NCI-H2196 treated with DMSO at 0.1 percent for 48 hours (cell line): Measurements from ENCODE around the gene HEBP2.
A peak's percentile ranks its signal among the peaks of the same experiment; 100 is the strongest.
"Not testable (repeated sequence)": the region's sequence is repeated elsewhere in the genome, so short reads cannot be mapped to it uniquely, and the experiment has no call there.

Experiments used
- DNase-seq: peaks from one replicate; lab custom pipeline; 2025; ENCODE audit not compliant: unreplicated experiment; lab: John Stamatoyannopoulos, UW

Gene HEBP2

GRCh38 chr6:138403801-138404665, at the start of gene HEBP2:
Gene HEBP2, plus strand, starts transcription at chr6:138404223. Its CDS starts 273 bp downstream, at chr6:138404496.
- DNase-seq = peak; percentile 93

GRCh38 chr6:138357928-138358327, 46.1 kb upstream of the HEBP2 start:
- DNase-seq = no peak

- DNase-seq = not testable (repeated sequence)
Measured at GRCh38 chr6:138368684-138369083, 35.3 kb upstream of the HEBP2 start.

GRCh38 chr6:138370631-138371451, 33.2 kb upstream of the HEBP2 start:
- DNase-seq = no peak

GRCh38 chr6:138371452-138371711, 32.6 kb upstream of the HEBP2 start:
- DNase-seq = no peak

GRCh38 chr6:138371720-138372119, 32.3 kb upstream of the HEBP2 start:
- DNase-seq = no peak

- DNase-seq = no peak
Measured at GRCh38 chr6:138372711-138373463, 31.1 kb upstream of the HEBP2 start.

GRCh38 chr6:138374230-138374629, 29.8 kb upstream of the HEBP2 start:
- no peak for DNase-seq

- no peak for DNase-seq
Measured at GRCh38 chr6:138374815-138375214, 29.2 kb upstream of the HEBP2 start.

- DNase-seq = no peak
Measured at GRCh38 chr6:138377042-138377441, 27.0 kb upstream of the HEBP2 start.

GRCh38 chr6:138377844-138378243, 26.2 kb upstream of the HEBP2 start, which contains the start of gene SMIM28:
Gene SMIM28, plus strand, starts transcription at chr6:138377905. Its CDS starts 168 bp downstream, at chr6:138378073.
- peak; percentile 10 for DNase-seq

GRCh38 chr6:138378463-138378862, 25.6 kb upstream of the HEBP2 start:
- DNase-seq = no peak

GRCh38 chr6:138382498-138383265, 21.3 kb upstream of the HEBP2 start:
- DNase-seq = no peak

- DNase-seq = no peak
Measured at GRCh38 chr6:138383776-138384175, 20.2 kb upstream of the HEBP2 start.

GRCh38 chr6:138386897-138387296, 17.1 kb upstream of the HEBP2 start:
- DNase-seq = no peak

GRCh38 chr6:138387577-138388368, 16.2 kb upstream of the HEBP2 start:
- DNase-seq = peak; percentile 33

- no peak for DNase-seq
Measured at GRCh38 chr6:138389551-138389950, 14.5 kb upstream of the HEBP2 start.

- no peak for DNase-seq
Measured at GRCh38 chr6:138393871-138394783, 9.9 kb upstream of the HEBP2 start.

GRCh38 chr6:138396709-138397108, 7.3 kb upstream of the HEBP2 start:
- DNase-seq = no peak
